Measurements from ENCODE around the gene TTC13. TPM values are rescaled to one million over a fixed set of nuclear protein-coding genes. Genes with fewer than 3 reads are reported as not detected.

The TTC13 gene
- total and polyA plus RNA-seq, 2 of the 13 experiments (the other 11 are each of a cell fraction or from before 2014, with no cell fraction given), result 5.8 to 15.9 TPM

GRCh38 chr1:230860617-230861384 is 117.9 kb downstream of the TTC13 start:
- no TSS peak for BruUV-seq (replicated peaks)
- no peak overlapping the region for H2AFZ ChIP-seq (ENCODE audit: low read length)
- FAIRE-seq (no peak), ATAC-seq (no peak), DNase-seq (ENCODE audit: low spot score) (no peak)
- no peak overlapping the region for H3K4me2 ChIP-seq (ENCODE audit: low read depth, low read length)
- ChIA-PET CTCF (ENCODE audit: low intra/inter-chr PET ratio, low total read pairs) (no interaction called here), POLR2A (no interaction called here)
- H3K36me3 ChIP-seq (replicated peaks in 1 of 2; ENCODE audit: control insufficient read depth in 1 of 2, insufficient read depth in 2 of 2, low read length in 2 of 2), result peaks cover under 1 to 2% of the 10 kb centered on the region in 2 experiments; a peak in 4 of 5 replicates
- peaks cover 47% of the 10 kb centered on the region for H3K4me1 ChIP-seq (ENCODE audit: insufficient read depth, low read length)
- in situ Hi-C loops (cut with HindIII; ENCODE audit: extremely low pct_ligation_motif_present, low pct_unique_long_range_greater_than_20kb) (no loop called here), intact Hi-C loops (cut with micrococcal nuclease; ENCODE audit: unreplicated experiment) (no loop called here)
- H3K79me2 ChIP-seq (ENCODE audit: insufficient read depth, low read length), result peaks cover 34% of the 10 kb centered on the region
- no peak overlapping the region for H3K4me3 ChIP-seq (replicated peaks in 1 of 3; ENCODE audit: insufficient read depth in 1 of 3, low read depth in 2 of 3, low read length in 3 of 3)
- H3K27me3 ChIP-seq (ENCODE audit: control insufficient read depth in 1 of 2, insufficient read depth in 2 of 2, low read length in 2 of 2), result no peaks in the 10 kb centered on the region
- H3K27ac ChIP-seq (ENCODE audit: extremely low read length, insufficient read depth, low read length), result no peak overlapping the region
- 98% methylated on average over 9 of the region's 9 CpGs for WGBS (ENCODE audit: low lambda C conversion rate)
- TF ChIP-seq CEBPB (IDR thresholded peaks at IDR 0.05; ENCODE audit: borderline replicate concordance, low read depth, low read length) (peak; percentile 25; the same call in 1 of the 2 replicates), ZNF564 (CRISPR knock-in tag; IDR thresholded peaks at IDR 0.05) (no peak)
- H4K20me1 ChIP-seq (ENCODE audit: insufficient read depth, low read length), result 0 out of 2 replicates have a peak, but pooled peaks cover 4% of the 10 kb centered on the region
- H3K9ac ChIP-seq (ENCODE audit: insufficient read depth, low read depth, low read length), result no peak overlapping the region
- H3K9me3 ChIP-seq (ENCODE audit: low read length), result no peaks in the 10 kb centered on the region

DNA sequence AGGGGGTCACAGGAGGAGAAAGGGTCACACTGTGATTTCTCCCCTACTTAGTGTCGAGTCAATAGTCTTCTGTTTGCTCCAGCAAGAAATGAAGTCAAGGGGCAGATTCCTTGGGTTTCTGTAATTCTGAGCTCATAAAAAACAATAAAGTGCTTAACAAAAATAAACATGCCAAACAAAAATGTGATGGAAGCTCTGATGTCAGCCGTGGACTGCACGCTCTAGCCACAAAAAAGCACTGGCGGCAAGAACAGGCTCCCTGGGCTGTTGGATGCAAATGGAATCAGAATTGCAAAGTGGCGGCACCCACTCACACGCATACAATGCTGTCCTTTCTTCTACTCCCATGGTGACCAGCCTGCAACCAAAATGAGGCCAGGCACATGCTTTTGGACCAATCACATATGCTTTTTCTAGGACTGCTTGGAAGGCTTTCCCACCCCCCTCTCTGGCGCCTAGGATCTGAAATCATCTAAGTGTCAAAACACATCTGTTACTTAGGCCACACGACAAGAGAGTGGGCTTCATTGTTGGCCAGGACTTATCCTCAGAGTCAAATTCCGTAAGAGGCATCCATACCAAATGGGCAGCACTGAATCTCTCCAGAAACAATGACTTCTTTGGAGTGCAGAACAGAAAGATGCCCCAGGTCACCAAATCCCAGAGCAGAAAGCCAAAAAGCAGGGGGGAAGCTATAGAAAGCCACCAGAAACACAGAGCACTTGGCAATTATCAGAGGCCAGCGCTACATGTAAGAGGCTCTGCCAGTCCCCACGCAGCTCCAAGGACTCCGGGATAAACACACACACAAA is 119.5 kb downstream of the TTC13 start:
- 97% methylated on average over 12 of the region's 12 CpGs for WGBS (ENCODE audit: low lambda C conversion rate)
- Histone ChIP-seq H4K20me1 (ENCODE audit: insufficient read depth, low read length) (0 out of 2 replicates have a peak, but pooled peaks cover 4% of the 10 kb centered on the region), H3K9me3 (ENCODE audit: low read length) (no peaks in the 10 kb centered on the region), H3K9ac (ENCODE audit: insufficient read depth, low read depth, low read length) (no peak overlapping the region), H3K4me1 (ENCODE audit: insufficient read depth, low read length) (peaks cover 32% of the 10 kb centered on the region), H3K27ac (ENCODE audit: extremely low read length, insufficient read depth, low read length) (no peak overlapping the region), H3K79me2 (ENCODE audit: insufficient read depth, low read length) (peaks cover 31% of the 10 kb centered on the region), H3K36me3 (replicated peaks in 1 of 2; ENCODE audit: control insufficient read depth in 1 of 2, insufficient read depth in 2 of 2, low read length in 2 of 2) (peaks cover 3 to 17% of the 10 kb centered on the region in 2 experiments; a peak in 3 of 5 replicates), H2AFZ (ENCODE audit: low read length) (no peak overlapping the region), H3K27me3 (ENCODE audit: control insufficient read depth in 1 of 2, insufficient read depth in 2 of 2, low read length in 2 of 2) (no peaks in the 10 kb centered on the region), H3K4me3 (replicated peaks in 1 of 3; ENCODE audit: insufficient read depth in 1 of 3, low read depth in 2 of 3, low read length in 3 of 3) (no peak overlapping the region), H3K4me2 (ENCODE audit: low read depth, low read length) (no peak overlapping the region)
- DNase-seq (ENCODE audit: low spot score) (no peak), FAIRE-seq (no peak), ATAC-seq (no peak)
- intact Hi-C loops (cut with micrococcal nuclease; ENCODE audit: unreplicated experiment), result no loop called here
- TF ChIP-seq CREB3 (CRISPR knock-in tag; IDR thresholded peaks at IDR 0.05), result no peak
- no peak for TF ChIP-seq KDM1A (CRISPR knock-in tag; IDR thresholded peaks at IDR 0.05)
- TF ChIP-seq HNRNPLL (IDR thresholded peaks at IDR 0.05; ENCODE audit: low read depth, low read length, poor library complexity, severe bottlenecking), result no peak
- TF ChIP-seq ZNF451 (CRISPR knock-in tag; IDR thresholded peaks at IDR 0.05), result no peak
- TF ChIP-seq HOXA3 (CRISPR knock-in tag; IDR thresholded peaks at IDR 0.05), result no peak
- no peak for TF ChIP-seq ZNF598 (CRISPR knock-in tag; IDR thresholded peaks at IDR 0.05; ENCODE audit: borderline replicate concordance)
- ChIA-PET POLR2A (interaction anchor here (2.4 kb wide), 1 partner anchor 10 kb away, joined by 6 read pairs; the partner anchor contains the start of gene C1orf198), CTCF (ENCODE audit: low intra/inter-chr PET ratio, low total read pairs) (no interaction called here)
- BruUV-seq (replicated peaks), result no TSS peak
- in situ Hi-C loops (cut with HindIII; ENCODE audit: extremely low pct_ligation_motif_present, low pct_unique_long_range_greater_than_20kb), result no loop called here
